PC-3 (cell line): ENCODE data around the gene SMG1. TPM values are rescaled to one million over a fixed set of nuclear protein-coding genes. Genes with fewer than 3 reads are reported as not detected.

Experiments used
- ATAC-seq: fragments of 200-7000 bp; cut with Tn5 transposase; 2 replicates; pipeline ENCODE4 v1.9.1; 2020; ENCODE audit warnings: mild to moderate bottlenecking, moderate library complexity
- BruUV-seq: library from RNA; stranded (reverse); fragments of 400-500 nt; replicated peaks from 2 replicates; lab custom pipeline; 2021; lab: Mats Ljungman, UMichigan
- CTCF ChIA-PET: fragments of 300-600 bp; sonication (Branson Sonifier 250); formaldehyde crosslinking; loops from one replicate; lab custom pipeline; 2022; ENCODE audit warnings: antibody characterized with exemption; lab: Charles Lee
- POLR2A ChIA-PET: fragments of 300-600 bp; sonication (Branson Sonifier 250); formaldehyde crosslinking; loops from one replicate; lab custom pipeline; 2022; ENCODE audit warnings: antibody characterized with exemption; ENCODE audit not compliant: unreplicated experiment; lab: Charles Lee
- DNase-seq: peaks from one replicate; pipeline ENCODE4 v3.0.0-alpha.2; 2015
- H2AFZ ChIP-seq: fragments of 300-600 bp; sonication (generic); 2 replicates; pipeline ENCODE4 v1.6.0; 2016; ENCODE audit warnings: antibody characterized with exemption, low read length
- H3F3A ChIP-seq: fragments of 300-600 bp; sonication (generic); one replicate; pipeline ENCODE4 v1.6.0; 2017; ENCODE audit warnings: antibody characterized with exemption, low read length, control low read depth, mild to moderate bottlenecking; ENCODE audit not compliant: unreplicated experiment
- H3K27ac ChIP-seq: fragments of 300-600 bp; sonication (generic); 2 replicates; pipeline ENCODE4 v1.5.1; 2016; ENCODE audit warnings: mild to moderate bottlenecking, low read length
- H3K27me3 ChIP-seq: fragments of 300-600 bp; sonication (generic); 2 replicates; pipeline ENCODE4 v1.6.1; 2016; ENCODE audit warnings: low read length, mixed read lengths
- H3K36me3 ChIP-seq: fragments of 300-600 bp; sonication (generic); 2 replicates; pipeline ENCODE4 v1.6.1; 2016; ENCODE audit warnings: low read depth, mixed run types, low read length, mixed read lengths
- H3K4me1 ChIP-seq: fragments of 300-600 bp; sonication (generic); 2 replicates; pipeline ENCODE4 v1.5.1; 2016; ENCODE audit warnings: low read length; ENCODE audit not compliant: insufficient read depth
- H3K4me2 ChIP-seq: fragments of 300-600 bp; sonication (generic); 2 replicates; pipeline ENCODE4 v1.6.0; 2016; ENCODE audit warnings: low read length
- H3K4me3 ChIP-seq: fragments of 300-600 bp; sonication (generic); 2 replicates; pipeline ENCODE4 v1.5.1; 2016; ENCODE audit warnings: mild to moderate bottlenecking, low read length, mixed read lengths
- H3K79me2 ChIP-seq: fragments of 300-600 bp; sonication (generic); 2 replicates; pipeline ENCODE4 v1.6.1; 2017; ENCODE audit warnings: low read length, mixed read lengths
- H3K9ac ChIP-seq: fragments of 300-600 bp; sonication (generic); 2 replicates; pipeline ENCODE4 v1.6.0; 2016; ENCODE audit warnings: mild to moderate bottlenecking, low read length
- H3K9me2 ChIP-seq: fragments of 300-600 bp; sonication (generic); replicated peaks from 2 replicates; pipeline ENCODE4 v1.6.1; 2016; ENCODE audit warnings: mixed run types, low read length, mixed read lengths
- H3K9me3 ChIP-seq: fragments of 300-600 bp; sonication (generic); 2 replicates; pipeline ENCODE4 v1.6.1; 2016; ENCODE audit warnings: low read length, mixed read lengths
- H4K20me1 ChIP-seq: fragments of 300-600 bp; sonication (generic); 2 replicates; pipeline ENCODE4 v1.6.1; 2016; ENCODE audit warnings: low read length, mixed read lengths
- EZH2 ChIP-seq: fragments of 300-600 bp; sonication (generic); IDR thresholded peaks from one replicate; pipeline ENCODE4 v1.6.1; 2017; ENCODE audit warnings: antibody characterized with exemption, mild to moderate bottlenecking, low read length; ENCODE audit not compliant: unreplicated experiment
- EZH2phosphoT487 ChIP-seq: fragments of 300-600 bp; sonication (generic); IDR thresholded peaks from 2 replicates; pipeline ENCODE4 v1.6.1; 2018; ENCODE audit warnings: mild to moderate bottlenecking, antibody characterized with exemption, low read length, borderline replicate concordance
- intact Hi-C: fragments of 100-400 bp; cut with micrococcal nuclease; formaldehyde crosslinking; loops from 2 replicates; pipeline ENCODE4 v1.9.0; 2023
- total RNA-seq: library from RNA; depleted of rRNA; stranded (reverse); fragments of >200 nt; gene quantifications from 2 replicates; pipeline ENCODE4 v1.2.3, GENCODE V29; 2014
- TF ChIP-seq, protein P1 (sequence below): fragments of 300-600 bp; sonication (generic); conservative IDR thresholded peaks from 2 replicates; pipeline ENCODE4 v1.5.1; 2017; ENCODE audit warnings: antibody characterized with exemption, low read depth, mild to moderate bottlenecking, low read length

The SMG1 gene
- total RNA-seq, 1 experiment from 2014 or later = 37.6 TPM

DNA sequence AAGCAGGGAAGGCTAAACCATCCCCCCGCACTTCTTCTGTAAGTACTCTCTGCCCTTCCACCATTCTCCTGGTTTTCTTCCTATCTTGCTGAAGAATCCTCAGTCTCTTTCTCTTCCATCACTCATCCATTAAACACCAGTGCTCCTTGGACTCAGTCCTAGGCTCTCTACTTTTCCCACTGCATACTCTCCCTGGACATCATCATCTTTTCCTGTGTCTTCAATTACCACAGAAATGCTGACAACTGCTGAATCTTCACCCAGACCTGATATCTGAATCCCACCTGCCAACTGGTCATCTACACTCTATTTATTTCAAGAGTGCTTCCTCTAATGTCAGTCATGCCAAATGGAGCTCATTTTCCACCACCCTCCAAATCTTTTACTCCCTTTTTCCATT, 71.0 kb downstream of the SMG1 start:
- H4K20me1 ChIP-seq = no peaks in the 10 kb centered on the region
- BruUV-seq = no TSS peak
- H3K9me3 ChIP-seq = no peaks in the 10 kb centered on the region
- no peaks in the 10 kb centered on the region for H3K27me3 ChIP-seq
- H3K36me3 ChIP-seq = peaks cover 17% of the 10 kb centered on the region
- H3K27ac ChIP-seq = no peak overlapping the region
- ATAC-seq = no peak
- POLR2A ChIA-PET = no interaction called here
- CTCF ChIA-PET = no interaction called here
- no peak overlapping the region for H2AFZ ChIP-seq
- DNase-seq = no peak
- H3F3A ChIP-seq = no peaks in the 10 kb centered on the region
- H3K79me2 ChIP-seq = no peaks in the 10 kb centered on the region
- no peak overlapping the region for H3K4me3 ChIP-seq
- intact Hi-C loops = no loop called here
- H3K4me2 ChIP-seq = no peak overlapping the region
- TF ChIP-seq EZH2phosphoT487 = no peak
- TF ChIP-seq EZH2 = no peak
- TF ChIP-seq, protein P1, sequence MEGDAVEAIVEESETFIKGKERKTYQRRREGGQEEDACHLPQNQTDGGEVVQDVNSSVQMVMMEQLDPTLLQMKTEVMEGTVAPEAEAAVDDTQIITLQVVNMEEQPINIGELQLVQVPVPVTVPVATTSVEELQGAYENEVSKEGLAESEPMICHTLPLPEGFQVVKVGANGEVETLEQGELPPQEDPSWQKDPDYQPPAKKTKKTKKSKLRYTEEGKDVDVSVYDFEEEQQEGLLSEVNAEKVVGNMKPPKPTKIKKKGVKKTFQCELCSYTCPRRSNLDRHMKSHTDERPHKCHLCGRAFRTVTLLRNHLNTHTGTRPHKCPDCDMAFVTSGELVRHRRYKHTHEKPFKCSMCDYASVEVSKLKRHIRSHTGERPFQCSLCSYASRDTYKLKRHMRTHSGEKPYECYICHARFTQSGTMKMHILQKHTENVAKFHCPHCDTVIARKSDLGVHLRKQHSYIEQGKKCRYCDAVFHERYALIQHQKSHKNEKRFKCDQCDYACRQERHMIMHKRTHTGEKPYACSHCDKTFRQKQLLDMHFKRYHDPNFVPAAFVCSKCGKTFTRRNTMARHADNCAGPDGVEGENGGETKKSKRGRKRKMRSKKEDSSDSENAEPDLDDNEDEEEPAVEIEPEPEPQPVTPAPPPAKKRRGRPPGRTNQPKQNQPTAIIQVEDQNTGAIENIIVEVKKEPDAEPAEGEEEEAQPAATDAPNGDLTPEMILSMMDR = no peak
- H3K9me2 ChIP-seq = no peaks in the 10 kb centered on the region
- no peaks in the 10 kb centered on the region for H3K4me1 ChIP-seq
- no peak overlapping the region for H3K9ac ChIP-seq

DNA sequence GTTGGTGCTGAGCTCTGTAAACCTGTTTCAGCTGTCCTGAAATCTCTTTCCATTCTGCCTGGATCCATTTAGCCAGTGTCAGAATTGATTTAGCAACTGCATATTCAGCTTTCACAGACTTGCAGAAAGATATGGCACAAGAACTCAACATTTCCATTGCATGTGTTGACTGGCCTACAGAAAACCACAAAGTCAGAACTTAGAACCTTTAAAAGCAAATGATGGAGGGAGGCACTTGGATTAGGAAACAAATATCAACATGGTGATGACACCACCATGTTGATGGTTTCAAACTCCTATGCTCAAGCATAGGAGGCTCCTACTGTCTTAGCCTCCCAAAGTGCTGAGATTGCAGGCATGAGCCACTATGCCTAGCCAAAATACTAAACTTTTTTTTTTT, 72.5 kb downstream of the SMG1 start:
- Histone ChIP-seq H3F3A (no peaks in the 10 kb centered on the region), H2AFZ (no peak overlapping the region), H4K20me1 (no peaks in the 10 kb centered on the region), H3K27me3 (no peaks in the 10 kb centered on the region), H3K9ac (no peak overlapping the region), H3K4me2 (no peak overlapping the region), H3K79me2 (no peaks in the 10 kb centered on the region), H3K9me2 (no peaks in the 10 kb centered on the region), H3K9me3 (no peaks in the 10 kb centered on the region), H3K36me3 (peaks cover 29% of the 10 kb centered on the region), H3K27ac (no peak overlapping the region), H3K4me1 (no peaks in the 10 kb centered on the region), H3K4me3 (no peak overlapping the region)
- ATAC-seq = no peak
- CTCF ChIA-PET = interaction anchor here (0.8 kb wide), 1 partner anchor 219 kb away, joined by 3 read pairs; no protein-coding TSS in a partner anchor
- no TSS peak for BruUV-seq
- intact Hi-C loops = no loop called here
- POLR2A ChIA-PET = no interaction called here
- no peak for DNase-seq
- TF ChIP-seq EZH2phosphoT487 (no peak), EZH2 (no peak)
- TF ChIP-seq, protein P1 = no peak

DNA sequence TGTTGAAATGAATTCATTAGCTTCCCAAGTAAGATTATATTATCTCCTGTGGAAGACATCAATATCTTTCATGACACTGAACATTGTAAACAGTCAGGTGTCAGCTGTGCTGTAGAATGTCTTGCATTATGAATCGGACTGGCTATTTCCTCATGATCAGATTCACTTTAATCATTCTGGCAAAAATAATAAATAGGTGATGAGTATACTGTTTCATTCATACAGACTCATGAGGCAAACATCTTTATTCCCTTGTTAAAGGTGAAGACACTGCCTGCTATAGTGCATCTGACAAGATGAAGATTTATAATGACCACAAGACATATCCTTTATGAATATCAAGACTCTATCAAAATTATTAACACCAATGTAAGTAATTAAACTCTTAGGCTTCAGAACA, 73.6 kb downstream of the SMG1 start:
- CTCF ChIA-PET = no interaction called here
- Histone ChIP-seq H3K4me1 (no peaks in the 10 kb centered on the region), H3K9me3 (no peaks in the 10 kb centered on the region), H2AFZ (no peak overlapping the region), H3K36me3 (peaks cover 34% of the 10 kb centered on the region), H4K20me1 (no peaks in the 10 kb centered on the region), H3K4me3 (no peak overlapping the region), H3F3A (no peaks in the 10 kb centered on the region), H3K9ac (no peak overlapping the region), H3K79me2 (no peaks in the 10 kb centered on the region), H3K9me2 (no peaks in the 10 kb centered on the region), H3K27me3 (no peaks in the 10 kb centered on the region), H3K4me2 (no peak overlapping the region), H3K27ac (no peak overlapping the region)
- DNase-seq (no peak), ATAC-seq (no peak)
- intact Hi-C loops = no loop called here
- POLR2A ChIA-PET = no interaction called here
- BruUV-seq = no TSS peak
- TF ChIP-seq, protein P1 = no peak
- TF ChIP-seq EZH2phosphoT487 (no peak), EZH2 (no peak)
